Measurements from ENCODE around the gene GINS2.

Gene GINS2

GRCh38 chr16:85716022-85716679, 27.4 kb upstream of the GINS2 start:
- DNase-seq, result no peak

DNA sequence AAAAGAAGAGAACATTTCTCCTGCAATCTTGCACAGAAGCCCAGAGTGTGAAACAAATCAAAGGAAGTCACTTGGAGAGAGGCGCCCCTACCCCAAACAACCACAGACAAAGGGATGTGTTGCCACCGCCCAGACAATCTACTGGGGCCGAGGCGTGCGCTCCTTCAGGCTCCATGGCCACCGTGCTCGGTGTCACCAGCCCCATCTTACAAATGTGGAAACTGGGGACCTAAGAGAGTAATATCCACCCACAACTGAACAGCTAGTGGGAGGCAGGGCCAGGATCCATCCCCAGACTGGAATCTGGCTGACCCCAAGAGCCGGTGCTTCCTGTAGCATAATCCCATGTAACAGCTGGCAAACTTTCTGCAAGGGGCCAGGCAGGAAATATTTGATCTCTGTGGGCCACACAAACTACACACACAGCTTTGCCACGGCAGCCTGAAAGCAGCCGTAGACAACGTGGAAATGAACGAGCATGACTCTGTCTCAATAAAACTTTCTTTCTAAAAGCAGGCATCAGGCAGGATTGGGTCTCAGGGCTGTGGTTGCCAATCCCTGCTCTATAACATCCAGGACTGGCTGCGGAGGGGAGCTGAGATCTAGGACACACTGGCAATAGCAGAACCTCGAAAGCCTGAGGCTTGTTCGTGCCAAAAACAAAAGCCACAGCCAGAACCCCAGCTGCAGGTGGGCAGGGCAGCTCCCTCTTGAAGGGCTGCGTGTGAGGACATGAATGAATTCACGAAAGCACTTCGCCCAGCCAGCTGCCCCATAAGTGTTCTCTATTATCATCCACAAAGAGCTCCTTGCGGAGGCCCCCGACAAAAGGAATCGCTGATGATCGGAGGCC, 26.6 kb upstream of the GINS2 start:
- DNase-seq, result peak; percentile 48

DNA sequence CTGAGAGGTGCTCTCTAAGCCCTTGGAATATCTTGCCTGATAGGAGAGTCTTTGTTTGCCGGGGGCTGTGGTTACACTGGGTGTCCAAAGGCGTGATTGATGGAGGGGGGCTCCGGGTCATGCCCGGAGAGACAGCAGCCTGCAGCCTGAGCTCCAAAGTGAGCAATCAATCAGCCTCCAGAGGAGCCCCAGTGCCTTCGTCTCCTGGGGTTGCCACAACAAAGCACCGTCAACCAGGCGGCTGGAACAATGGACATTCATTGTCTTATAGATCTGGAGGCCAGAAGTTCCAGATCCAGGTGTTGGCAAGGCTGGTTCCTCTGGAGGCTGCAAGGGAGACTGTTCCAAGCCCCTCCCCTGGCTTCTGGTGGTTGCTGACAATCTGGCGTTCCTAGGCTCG, 24.0 kb upstream of the GINS2 start:
- no peak for DNase-seq

DNA sequence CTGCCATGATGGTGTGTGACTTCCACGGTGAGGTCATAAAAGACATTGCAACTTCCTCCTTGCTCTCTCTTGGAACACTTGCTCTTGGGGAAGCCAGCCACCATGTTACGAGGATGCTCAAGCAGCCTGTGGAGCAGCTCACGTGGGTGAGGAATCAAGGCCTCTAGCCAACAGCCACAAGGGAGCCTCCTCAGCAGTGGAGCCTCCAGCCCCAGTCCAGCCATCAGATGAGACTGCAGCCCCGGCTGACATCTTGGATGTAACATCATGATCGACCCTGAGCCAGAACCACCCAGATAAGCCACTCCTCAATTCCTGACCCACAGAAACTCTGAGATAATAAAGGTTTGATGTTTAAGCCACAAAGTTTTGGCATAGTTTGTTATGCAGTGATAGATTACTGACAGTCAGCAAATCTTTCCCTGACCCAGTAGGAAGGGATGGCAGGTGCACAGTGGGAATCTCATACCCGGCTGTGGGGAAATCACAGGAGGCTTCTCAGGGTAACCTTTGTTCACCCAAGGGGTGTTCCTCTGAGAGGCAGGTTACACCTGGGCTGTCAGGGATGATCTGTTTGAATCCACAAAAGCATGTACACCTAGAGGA, 23.3 kb upstream of the GINS2 start:
- DNase-seq, result no peak

DNA sequence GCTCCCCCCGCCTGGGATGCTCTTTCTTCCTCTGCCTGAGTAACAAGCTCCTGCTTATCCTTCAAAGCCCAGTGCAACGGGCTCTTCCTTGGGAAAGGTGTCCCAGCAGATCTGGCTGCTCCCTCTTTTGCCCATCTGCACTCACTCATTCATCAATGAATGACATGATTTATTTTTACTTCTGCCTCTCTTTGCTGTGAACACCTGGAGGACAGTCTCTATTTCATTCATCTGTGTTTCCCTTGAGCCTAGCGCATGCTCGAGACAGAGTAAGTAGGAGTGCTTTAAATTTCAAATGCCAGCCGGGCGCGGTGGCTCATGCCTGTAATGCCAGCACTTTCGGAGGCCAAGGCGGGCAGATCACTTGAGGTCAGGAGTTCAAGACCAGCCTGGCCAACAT, 22.0 kb upstream of the GINS2 start:
- no peak for DNase-seq

GRCh38 chr16:85709766-85710585, 21.2 kb upstream of the GINS2 start:
- no peak for DNase-seq

DNA sequence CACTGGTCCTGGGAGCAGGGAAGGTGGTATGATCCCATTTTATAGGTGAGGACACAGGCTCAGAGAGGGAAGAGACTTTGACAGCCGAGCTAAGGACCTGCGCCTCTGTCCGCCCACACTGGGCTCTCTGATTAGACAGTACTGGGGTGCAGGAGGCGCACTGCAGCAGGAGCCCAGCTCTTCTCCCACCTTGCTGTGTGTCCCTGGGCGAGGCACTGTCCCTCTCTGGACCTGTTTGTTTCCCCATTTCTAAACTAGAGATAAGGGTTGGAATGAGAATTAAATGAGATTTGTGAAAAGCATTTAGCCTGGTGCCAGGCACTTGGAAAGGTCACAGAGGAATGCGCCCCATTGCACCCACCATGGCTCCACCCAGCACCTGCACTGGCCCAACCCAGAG, 19.6 kb upstream of the GINS2 start:
- no peak for DNase-seq

DNA sequence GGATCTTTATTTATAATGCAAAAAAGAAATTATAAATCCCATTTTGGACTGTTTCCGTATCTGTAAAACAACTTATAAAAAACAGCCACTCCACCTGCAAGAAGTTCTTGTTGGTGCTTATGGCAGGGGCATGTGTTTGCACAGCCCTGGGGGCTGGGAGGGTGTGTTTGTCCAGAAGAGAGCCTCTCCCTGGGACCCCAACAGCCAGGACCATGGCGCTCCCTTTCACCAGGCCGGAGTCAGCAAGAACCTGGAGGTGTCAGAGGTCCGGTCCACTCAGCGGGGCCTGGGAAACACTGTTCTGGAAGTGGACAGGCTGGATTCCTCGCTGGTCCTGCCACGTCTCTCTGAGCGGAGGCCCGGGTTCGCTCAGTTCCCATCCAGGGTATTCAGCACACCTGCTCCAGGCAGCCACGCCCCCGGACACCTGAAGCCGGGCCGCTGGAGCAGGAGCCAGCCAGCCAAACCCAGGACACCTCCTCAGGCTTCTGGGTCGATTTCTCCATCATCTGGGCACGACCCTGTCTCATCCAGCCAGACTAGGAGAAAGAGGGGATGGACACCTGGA, 18.9 kb upstream of the GINS2 start:
- no peak for DNase-seq

DNA sequence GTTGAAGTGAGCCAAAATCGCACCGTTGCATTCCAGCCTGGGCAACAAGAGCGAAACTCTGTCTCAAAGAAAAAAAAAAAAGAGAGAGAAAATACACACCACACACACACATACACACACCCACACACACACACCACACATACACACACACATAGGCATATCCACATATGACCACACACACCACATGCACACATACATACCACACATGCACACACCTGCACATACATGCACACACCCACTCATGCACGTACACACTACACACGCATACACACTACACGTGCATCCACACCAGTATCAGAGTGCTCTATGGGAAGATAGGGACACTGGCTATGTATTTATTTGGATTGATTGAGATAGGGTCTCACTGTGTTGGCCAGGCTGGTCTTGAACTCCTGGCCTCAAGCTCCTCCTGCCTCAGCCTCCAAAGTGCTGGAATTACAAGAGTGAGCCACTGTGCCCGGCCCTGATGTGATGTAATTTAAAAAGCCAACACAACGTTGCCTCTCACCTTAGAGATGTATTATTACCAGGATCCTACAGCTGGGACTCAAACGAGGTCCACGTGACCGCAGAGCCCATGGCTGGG, 17.8 kb upstream of the GINS2 start:
- DNase-seq, result no peak

DNA sequence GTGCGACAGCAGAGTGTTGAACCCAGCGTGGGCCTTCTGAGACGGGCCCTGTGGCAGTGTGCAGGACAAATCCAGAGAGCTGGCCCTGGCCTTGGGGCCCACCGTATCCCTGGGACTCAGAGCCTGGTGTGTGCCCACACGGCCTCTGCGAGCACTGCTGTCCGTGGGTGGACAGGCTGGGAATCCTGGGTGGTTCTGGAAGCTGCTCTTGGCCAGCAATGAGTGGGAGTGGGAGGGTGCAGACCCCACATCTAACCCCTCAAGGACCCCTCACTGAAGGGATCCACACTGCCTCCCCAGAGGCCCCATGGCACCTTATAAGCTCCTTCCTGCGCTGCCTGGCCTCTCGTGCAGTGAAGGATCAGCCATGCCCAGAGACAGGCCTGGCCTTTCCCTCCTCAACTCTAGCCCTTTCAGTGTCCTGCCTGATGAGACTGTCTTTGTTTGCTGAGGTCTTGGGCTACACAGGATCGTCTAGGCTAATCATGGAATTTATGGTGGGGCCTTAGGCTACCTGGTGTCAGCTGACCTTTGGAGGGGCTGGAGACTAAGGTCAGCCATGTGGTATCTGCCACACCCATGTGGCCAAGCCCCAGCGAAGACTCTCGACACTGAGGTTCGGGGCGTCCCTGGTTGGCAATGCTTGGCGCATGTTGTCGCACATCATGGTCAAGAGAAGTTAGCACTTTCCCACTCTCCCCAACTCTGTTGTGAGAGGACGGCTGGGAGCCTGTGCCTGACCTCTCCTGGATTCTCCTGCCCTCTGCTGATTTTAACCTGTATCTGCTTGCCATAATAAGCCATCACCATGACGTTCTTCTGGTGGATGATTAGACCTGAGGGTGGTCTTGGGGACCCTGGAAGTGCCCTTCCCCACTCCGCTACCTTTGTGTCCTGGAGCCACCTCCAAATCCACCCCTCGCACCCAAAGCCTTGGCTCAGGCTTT, 16.4 kb upstream of the GINS2 start:
- DNase-seq, result no peak

- DNase-seq, result no peak
These were observed 15.3 kb upstream of the GINS2 start for GRCh38 chr16:85704011-85704410.

- DNase-seq, result no peak
These were observed 10.9 kb upstream of the GINS2 start for GRCh38 chr16:85699628-85700027.

- DNase-seq, result no peak
These were observed 10.3 kb upstream of the GINS2 start for GRCh38 chr16:85698935-85699558.

GRCh38 chr16:85698459-85698891, 9.7 kb upstream of the GINS2 start:
- no peak for DNase-seq

- no peak for DNase-seq
These were observed 8.7 kb upstream of the GINS2 start for GRCh38 chr16:85697431-85697830.

DNA sequence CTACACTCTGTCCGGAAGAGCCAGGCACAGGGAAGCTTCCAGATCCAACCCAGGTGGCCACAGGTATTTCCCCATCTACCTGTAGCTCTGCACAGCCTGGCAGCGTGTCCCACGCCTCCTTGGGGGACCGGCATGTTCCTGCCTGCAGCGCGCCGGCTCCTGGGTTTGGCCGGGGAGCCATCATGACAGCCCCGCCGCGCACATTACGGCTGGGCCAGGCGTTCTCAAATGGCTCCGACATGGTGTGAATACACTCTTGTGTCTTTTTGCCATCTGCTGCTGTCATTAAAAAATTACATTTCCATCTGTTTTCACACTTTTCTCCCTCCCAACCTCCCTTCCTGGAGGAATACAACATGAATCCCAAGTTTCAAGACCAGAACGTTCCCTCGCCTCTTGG, 8.0 kb upstream of the GINS2 start:
- no peak for DNase-seq

DNA sequence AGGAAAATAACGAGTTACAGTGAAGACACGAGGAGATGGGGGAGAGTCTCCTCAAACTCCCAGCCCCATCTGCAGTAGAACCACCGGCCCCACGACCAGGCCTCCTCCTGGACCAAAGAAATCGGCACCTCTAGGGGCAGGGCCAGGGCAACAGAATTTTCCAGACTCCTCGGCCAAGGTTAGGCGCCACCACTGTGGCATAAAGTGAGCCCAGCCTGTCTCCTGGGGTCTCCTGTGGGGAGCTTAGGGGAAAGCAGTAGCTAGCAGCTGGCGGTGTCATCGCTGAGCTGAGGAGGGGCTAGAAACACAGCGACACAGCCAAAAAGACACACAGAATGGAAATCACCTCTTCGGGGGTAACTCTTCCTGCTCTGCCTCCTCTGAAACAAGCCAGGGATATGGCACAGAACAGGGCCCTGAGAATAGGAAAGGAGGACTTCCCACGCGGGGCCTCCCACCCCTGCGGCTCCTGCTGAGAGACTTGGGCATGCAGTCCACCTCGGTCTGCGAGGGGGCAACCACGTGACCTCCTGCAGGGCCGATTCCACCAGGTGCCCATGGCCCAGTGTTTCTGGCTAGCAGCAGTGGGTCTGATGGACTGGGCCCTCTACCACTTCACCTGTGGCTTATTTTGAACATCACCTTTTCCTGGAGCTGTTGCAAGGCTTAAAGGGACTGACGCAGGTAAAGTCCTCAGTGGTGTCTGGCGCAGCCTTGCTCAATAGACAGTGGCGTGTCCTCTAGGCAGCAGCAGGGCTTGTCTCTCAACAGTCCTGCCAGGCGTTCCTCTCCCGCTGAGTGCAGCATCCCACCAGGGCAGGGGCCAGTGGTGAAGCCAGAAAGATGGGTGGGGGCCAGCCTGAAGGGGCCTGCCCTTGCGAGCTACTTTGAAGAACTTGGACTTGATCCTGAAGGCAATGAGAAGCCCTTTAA, 6.7 kb upstream of the GINS2 start:
- DNase-seq, result no peak

GRCh38 chr16:85690469-85691064, 1.8 kb upstream of the GINS2 start:
- no peak for DNase-seq

DNA sequence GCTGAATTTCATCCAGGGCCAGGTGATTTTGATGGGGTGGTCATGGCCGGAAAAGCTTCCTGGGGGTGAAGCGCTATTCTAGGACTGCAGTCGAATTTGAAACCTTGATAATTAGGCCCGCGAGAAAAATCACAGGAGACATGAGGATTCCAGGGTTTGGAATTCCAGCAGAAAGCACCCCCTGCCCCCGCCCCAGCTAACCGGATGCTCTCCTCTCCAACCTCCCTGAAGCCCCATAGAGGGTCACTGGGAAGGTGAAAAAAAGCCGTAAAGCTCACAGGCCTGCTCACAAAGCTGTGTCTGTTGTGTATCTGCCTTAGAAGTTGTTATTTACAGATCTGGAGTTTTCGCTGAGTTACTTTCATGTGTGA, 1.2 kb upstream of the GINS2 start:
- DNase-seq, result no peak

Measured in fibroblast of skin of abdomen (primary cell).